MM.1S (cell line): Measurements from ENCODE around the gene TAS2R4.

Source experiments
- CTCF ChIP-seq: fragments of 300-600 bp; sonication (generic); IDR thresholded peaks from 2 replicates; pipeline ENCODE4 v1.5.1; 2016; ENCODE audit warnings: antibody characterized with exemption, low read length, mixed read lengths
- EZH2 ChIP-seq: fragments of 300-600 bp; sonication (generic); optimal IDR thresholded peaks from 2 replicates; pipeline ENCODE3; 2017; ENCODE audit warnings: low read depth, mild to moderate bottlenecking, antibody characterized with exemption, low read length, mixed read lengths
- EZH2phosphoT487 ChIP-seq: fragments of 300-600 bp; sonication (generic); IDR thresholded peaks from 2 replicates; pipeline ENCODE4 v1.6.1; 2018; ENCODE audit warnings: antibody characterized with exemption, low read length

GRCh38 chr7:141739250-141739649 lies 37.2 kb upstream of the TAS2R4 start:
- TF ChIP-seq CTCF (no peak), EZH2phosphoT487 (no peak), EZH2 (no peak)
